Measurements from ENCODE around the gene CLDN7. TPM values are rescaled to one million over a fixed set of nuclear protein-coding genes. Genes with fewer than 3 reads are reported as not detected.
A peak's percentile ranks its signal among the peaks of the same experiment; 100 is the strongest.

CLDN7 gene
- total RNA-seq, 1 experiment from 2014 or later: 177 TPM

DNA sequence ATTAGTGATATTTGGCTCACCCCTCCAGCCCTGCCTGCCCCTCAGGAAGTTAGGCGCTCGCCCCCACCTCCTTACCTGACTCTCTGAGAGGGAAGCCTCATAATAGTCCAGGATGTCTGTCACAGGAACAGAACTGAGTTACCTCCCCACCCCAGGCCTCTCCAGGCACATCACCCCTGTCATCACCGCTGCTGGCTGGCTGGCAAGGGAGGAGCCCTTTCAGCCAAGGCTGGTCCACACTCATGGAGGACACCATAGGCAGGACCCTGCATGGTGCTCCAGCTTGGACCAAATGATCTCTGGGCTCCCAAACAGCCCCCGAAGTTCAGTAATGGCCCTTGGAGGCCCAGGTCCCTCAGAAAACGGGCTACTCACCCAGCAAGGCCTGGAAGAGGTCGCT is 44.1 kb downstream of the CLDN7 start:
- Histone ChIP-seq H2BK5ac (ENCODE audit: insufficient read length, low read length) (no peak overlapping the region), H3K79me2 (ENCODE audit: insufficient read depth, low read length) (no peaks in the 10 kb centered on the region), H3K4me2 (ENCODE audit: insufficient read depth, insufficient read length, low read length) (peak overlapping the region; percentile 40), H3K9ac (ENCODE audit: extremely low read depth, insufficient read length, low read length) (no peak overlapping the region), H2BK20ac (ENCODE audit: low read depth, low read length, poor library complexity, severe bottlenecking) (no peak overlapping the region), H3K4me1 (ENCODE audit: insufficient read depth, low read length) (no peaks in the 10 kb centered on the region; the same call in 1 of the 2 replicates), H3K79me1 (ENCODE audit: insufficient read depth, low read depth, low read length, poor library complexity, severe bottlenecking) (no peaks in the 10 kb centered on the region), H2BK15ac (ENCODE audit: low read depth, low read length) (no peak overlapping the region), H4K20me1 (ENCODE audit: control insufficient read depth, insufficient read depth, insufficient read length) (no peaks in the 10 kb centered on the region), H3K4ac (ENCODE audit: low read depth, low read length) (no peak overlapping the region), H3K9me3 (ENCODE audit: control insufficient read depth, low read depth, low read length) (no peaks in the 10 kb centered on the region), H2BK12ac (ENCODE audit: insufficient read length, low read depth, low read length) (no peak overlapping the region), H3K27me3 (ENCODE audit: insufficient read depth, low read length) (no peaks in the 10 kb centered on the region), H3K27ac (ENCODE audit: insufficient read length, low read depth, low read length) (no peak overlapping the region), H3K56ac (ENCODE audit: insufficient read length, low read depth, low read length) (no peak overlapping the region), H3K23me2 (ENCODE audit: insufficient read length, low read depth, low read length, poor library complexity, severe bottlenecking) (peaks cover 23% of the 10 kb centered on the region), H4K91ac (ENCODE audit: insufficient read length, low read depth, low read length) (no peak overlapping the region), H4K5ac (ENCODE audit: insufficient read length, low read depth, low read length) (no peak overlapping the region), H3K18ac (ENCODE audit: insufficient read length, low read depth, low read length) (no peak overlapping the region), H3K23ac (ENCODE audit: insufficient read length, low read depth, low read length) (no peak overlapping the region), H4K8ac (replicated peaks; ENCODE audit: insufficient read length, low read depth, low read length) (no peak overlapping the region), H2AFZ (ENCODE audit: low read length) (no peak overlapping the region), H2AK5ac (ENCODE audit: insufficient read length, low read length) (no peak overlapping the region), H3K14ac (ENCODE audit: insufficient read depth, low read length) (no peak overlapping the region), H3T11ph (ENCODE audit: low read length) (no peak overlapping the region), H2BK120ac (ENCODE audit: low read depth, low read length, poor library complexity, severe bottlenecking) (no peak overlapping the region)
- Mint-ChIP-seq H3K27me3 (ENCODE audit: low read depth) (no peaks in the 10 kb centered on the region; the same call in none of the 2 replicates), H3K4me1 (peaks cover 58 to 61% of the 10 kb centered on the region in 2 experiments), H3K27ac (peak overlapping the region in 1 of 3 experiments; percentile 23; a peak in 1 of 7 replicates), H3K9me3 (no peaks in the 10 kb centered on the region; a peak in 1 of 5 replicates), H3K4me3 (peak overlapping the region; percentile 95 to 97), H3K36me3 (ENCODE audit: insufficient read depth in 1 of 3, low read depth in 3 of 3) (peaks cover 8 to 29% (median 21%) of the 10 kb centered on the region in 3 experiments; a peak in 6 of 7 replicates)
- TF ChIP-seq, protein P1, sequence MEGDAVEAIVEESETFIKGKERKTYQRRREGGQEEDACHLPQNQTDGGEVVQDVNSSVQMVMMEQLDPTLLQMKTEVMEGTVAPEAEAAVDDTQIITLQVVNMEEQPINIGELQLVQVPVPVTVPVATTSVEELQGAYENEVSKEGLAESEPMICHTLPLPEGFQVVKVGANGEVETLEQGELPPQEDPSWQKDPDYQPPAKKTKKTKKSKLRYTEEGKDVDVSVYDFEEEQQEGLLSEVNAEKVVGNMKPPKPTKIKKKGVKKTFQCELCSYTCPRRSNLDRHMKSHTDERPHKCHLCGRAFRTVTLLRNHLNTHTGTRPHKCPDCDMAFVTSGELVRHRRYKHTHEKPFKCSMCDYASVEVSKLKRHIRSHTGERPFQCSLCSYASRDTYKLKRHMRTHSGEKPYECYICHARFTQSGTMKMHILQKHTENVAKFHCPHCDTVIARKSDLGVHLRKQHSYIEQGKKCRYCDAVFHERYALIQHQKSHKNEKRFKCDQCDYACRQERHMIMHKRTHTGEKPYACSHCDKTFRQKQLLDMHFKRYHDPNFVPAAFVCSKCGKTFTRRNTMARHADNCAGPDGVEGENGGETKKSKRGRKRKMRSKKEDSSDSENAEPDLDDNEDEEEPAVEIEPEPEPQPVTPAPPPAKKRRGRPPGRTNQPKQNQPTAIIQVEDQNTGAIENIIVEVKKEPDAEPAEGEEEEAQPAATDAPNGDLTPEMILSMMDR (conservative IDR thresholded peaks at IDR 0.05): no peak
- no CpG with 5 or more reads among the region's 6 CpGs for WGBS (ENCODE audit: extremely low coverage, insufficient read length, low lambda C conversion rate)
- DNase-seq: no peak

All from H9 (cell line).